Measurements from ENCODE around the gene HIPK1. TPM values are rescaled to one million over a fixed set of nuclear protein-coding genes. Genes with fewer than 3 reads are reported as not detected.

Gene HIPK1
- total RNA-seq, 1 experiment from 2014 or later = 41.5 TPM

DNA sequence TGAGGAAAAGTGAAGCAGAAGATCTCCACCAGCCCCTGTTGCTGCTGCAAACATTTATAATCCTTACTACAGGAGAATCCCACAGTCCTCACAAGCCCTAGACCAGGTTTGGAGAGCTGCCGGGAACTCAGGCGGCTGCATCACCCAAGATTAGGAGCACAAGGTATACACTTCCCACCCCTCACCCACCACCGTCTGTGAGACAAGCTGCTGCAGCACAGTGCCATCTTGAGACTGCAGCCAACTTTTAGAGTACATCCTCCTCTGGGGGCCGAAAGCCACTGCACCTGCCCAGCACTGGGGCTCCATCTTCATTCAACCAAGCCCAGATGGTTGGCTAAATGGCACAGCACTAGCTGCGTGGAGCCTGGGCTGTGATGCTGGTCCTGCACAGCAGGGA lies 63.9 kb downstream of the HIPK1 start:
- in situ Hi-C loops (cut with HindIII; ENCODE audit: low pct_unique_long_range_greater_than_20kb, low sequenced_read_pairs) = no loop called here
- ATAC-seq = no peak

GRCh38 chr1:113993766-113994165 lies 64.6 kb downstream of the HIPK1 start:
- DNase-seq (ENCODE audit: low read depth, low spot score) = no peak
- no peaks in the 10 kb centered on the region for H3K9me3 ChIP-seq (ENCODE audit: control insufficient read depth, insufficient read depth, low read depth, low read length)
- H3K36me3 ChIP-seq (ENCODE audit: control insufficient read depth, insufficient read depth, low read length) = no peaks in the 10 kb centered on the region
- no peaks in the 10 kb centered on the region for H3K4me1 ChIP-seq (ENCODE audit: control insufficient read depth, insufficient read depth, low read length)
- no peak overlapping the region for H3K4me3 ChIP-seq (ENCODE audit: low read depth in 2 of 2, low read length in 2 of 2)
- in situ Hi-C loops (cut with HindIII; ENCODE audit: low pct_unique_long_range_greater_than_20kb, low sequenced_read_pairs) (no loop called here), intact Hi-C loops (cut with micrococcal nuclease; ENCODE audit: unreplicated experiment) (no loop called here)
- CTCF ChIA-PET = no interaction called here
- TF ChIP-seq POLR2AphosphoS5 (IDR thresholded peaks at IDR 0.05; ENCODE audit: low read depth, low read length) (no peak), CTCF (IDR thresholded peaks at IDR 0.05) (no peak), TCF7L2 (IDR thresholded peaks at IDR 0.05; ENCODE audit: low read depth, low read length) (no peak), SIN3A (IDR thresholded peaks at IDR 0.05; ENCODE audit: borderline replicate concordance, insufficient read depth, low read depth, low read length) (no peak)
- no peak for ATAC-seq
- no TSS peak for BruUV-seq (replicated peaks)
- POLR2A ChIA-PET = no interaction called here
- H3K27ac ChIP-seq (ENCODE audit: low read length) = no peak overlapping the region
- H3K27me3 ChIP-seq (ENCODE audit: control insufficient read depth, insufficient read depth, low read length) = no peaks in the 10 kb centered on the region

More for the DNA sequence above, 63.9 kb downstream of the HIPK1 start:
- CTCF ChIA-PET = no interaction called here
- no peaks in the 10 kb centered on the region for H3K36me3 ChIP-seq (ENCODE audit: control insufficient read depth, insufficient read depth, low read length)
- no peak overlapping the region for H3K27ac ChIP-seq (ENCODE audit: low read length)
- no peaks in the 10 kb centered on the region for H3K4me1 ChIP-seq (ENCODE audit: control insufficient read depth, insufficient read depth, low read length)
- H3K4me3 ChIP-seq (ENCODE audit: low read depth in 2 of 2, low read length in 2 of 2) = no peak overlapping the region
- DNase-seq (ENCODE audit: low read depth, low spot score) = no peak
- intact Hi-C loops (cut with micrococcal nuclease; ENCODE audit: unreplicated experiment) = no loop called here
- H3K27me3 ChIP-seq (ENCODE audit: control insufficient read depth, insufficient read depth, low read length) = no peaks in the 10 kb centered on the region
- POLR2A ChIA-PET = no interaction called here
- H3K9me3 ChIP-seq (ENCODE audit: control insufficient read depth, insufficient read depth, low read depth, low read length) = no peaks in the 10 kb centered on the region
- TF ChIP-seq SIN3A (IDR thresholded peaks at IDR 0.05; ENCODE audit: borderline replicate concordance, insufficient read depth, low read depth, low read length) = no peak
- no peak for TF ChIP-seq REST (IDR thresholded peaks at IDR 0.05; ENCODE audit: insufficient read depth in 1 of 2, low read depth in 2 of 2, low read length in 1 of 2)
- TF ChIP-seq CTCF (IDR thresholded peaks at IDR 0.05) = no peak
- TF ChIP-seq TCF7L2 (IDR thresholded peaks at IDR 0.05; ENCODE audit: low read depth, low read length) = no peak
- no peak for TF ChIP-seq POLR2AphosphoS5 (IDR thresholded peaks at IDR 0.05; ENCODE audit: low read depth, low read length)
- no TSS peak for BruUV-seq (replicated peaks)

Measured in Panc1 (cell line).